Panc1 (cell line): ENCODE measurements around the gene ARID5A. TPM values are rescaled to one million over a fixed set of nuclear protein-coding genes. Genes with fewer than 3 reads are reported as not detected.

Source experiments
- ATAC-seq: fragments of 200-7000 bp; cut with Tn5 transposase; 2 replicates; pipeline ENCODE4 v1.9.1; 2020; ENCODE audit warnings: mild to moderate bottlenecking, moderate library complexity
- BruUV-seq: library from RNA; stranded (reverse); fragments of 400-500 nt; replicated peaks from 2 replicates; lab custom pipeline; 2021; lab: Mats Ljungman, UMichigan
- CTCF ChIA-PET: fragments of 300-600 bp; sonication (Branson Sonifier 250); formaldehyde crosslinking; loops from one replicate; lab custom pipeline; 2022; ENCODE audit warnings: antibody characterized with exemption; lab: Charles Lee
- POLR2A ChIA-PET: fragments of 300-600 bp; sonication (Branson Sonifier 250); formaldehyde crosslinking; loops from one replicate; lab custom pipeline; 2022; ENCODE audit warnings: antibody characterized with exemption; lab: Charles Lee
- DNase-seq: peaks from one replicate; pipeline ENCODE4 v3.0.0-alpha.2; 2010; ENCODE audit warnings: low read depth, low spot score
- H3K27ac ChIP-seq: 2 replicates; pipeline ENCODE4 v1.5.1; 2011; ENCODE audit warnings: mild to moderate bottlenecking, low read length, inconsistent platforms
- H3K27me3 ChIP-seq: fragments of 200-500 bp; sonication (Bioruptor generic); 2 replicates; pipeline ENCODE4 v1.6.0; 2014; ENCODE audit warnings: low read length, inconsistent platforms; ENCODE audit not compliant: control insufficient read depth, insufficient read depth
- H3K36me3 ChIP-seq: fragments of 200-500 bp; sonication (Bioruptor generic); 2 replicates; pipeline ENCODE4 v1.5.1; 2014; ENCODE audit warnings: inconsistent platforms, mild to moderate bottlenecking, low read length, moderate library complexity; ENCODE audit not compliant: control insufficient read depth, insufficient read depth
- H3K4me1 ChIP-seq: 2 replicates; pipeline ENCODE4 v1.5.1; 2011; ENCODE audit warnings: inconsistent platforms, mild to moderate bottlenecking, low read length, moderate library complexity; ENCODE audit not compliant: control insufficient read depth, insufficient read depth
- H3K4me3 ChIP-seq, 2 experiments: 2 replicates each; pipeline ENCODE4 v1.5.1; 2011 to 2012; ENCODE audit warnings: low read depth in 2 of 2, low read length in 2 of 2, mild to moderate bottlenecking in 2 of 2, inconsistent platforms in 1 of 2, moderate library complexity in 1 of 2
- H3K9me3 ChIP-seq: fragments of 200-500 bp; sonication (Bioruptor generic); 2 replicates; pipeline ENCODE4 v1.5.1; 2014; ENCODE audit warnings: low read depth, mild to moderate bottlenecking, inconsistent platforms, low read length, moderate library complexity; ENCODE audit not compliant: control insufficient read depth, insufficient read depth
- POLR2AphosphoS5 ChIP-seq: IDR thresholded peaks from 2 replicates; pipeline ENCODE4 v1.6.1; 2012; ENCODE audit warnings: mild to moderate bottlenecking, low read depth, low read length, moderate library complexity
- SIN3A ChIP-seq: IDR thresholded peaks from 2 replicates; pipeline ENCODE4 v1.6.1; 2012; ENCODE audit warnings: low read depth, mild to moderate bottlenecking, low read length, moderate library complexity, borderline replicate concordance; ENCODE audit not compliant: insufficient read depth
- TCF7L2 ChIP-seq: IDR thresholded peaks from 2 replicates; pipeline ENCODE4 v1.6.1; 2011; ENCODE audit warnings: mild to moderate bottlenecking, low read depth, low read length, inconsistent platforms
- in situ Hi-C: cut with HindIII; loops from 2 replicates; pipeline ENCODE4 v1.10.0; 2016; ENCODE audit warnings: low sequenced_read_pairs, low pct_unique_long_range_greater_than_20kb
- intact Hi-C: fragments of 100-400 bp; cut with micrococcal nuclease; formaldehyde crosslinking; loops from one replicate; pipeline ENCODE4 v1.10.0; 2022; ENCODE audit not compliant: unreplicated experiment
- total RNA-seq: library from RNA; stranded (reverse); gene quantifications from one replicate; pipeline ENCODE4 v1.2.1, GENCODE V29; 2021; ENCODE audit not compliant: unreplicated experiment
- TF ChIP-seq, protein P1 (sequence below): fragments of 450-650 bp; IDR thresholded peaks from 2 replicates; pipeline ENCODE4 v1.5.1; 2017; ENCODE audit warnings: mild to moderate bottlenecking
- TF ChIP-seq, protein P2 (sequence below), 2 experiments: IDR thresholded peaks; 2 replicates each; pipeline ENCODE4 v1.6.1; 2011 to 2012; ENCODE audit warnings: low read depth in 2 of 2, control low read depth in 1 of 2, low read length in 1 of 2, mild to moderate bottlenecking in 1 of 2, moderate library complexity in 1 of 2; ENCODE audit not compliant: insufficient read depth in 1 of 2

Gene ARID5A
- total RNA-seq, 1 experiment from 2014 or later = 19.3 TPM

DNA sequence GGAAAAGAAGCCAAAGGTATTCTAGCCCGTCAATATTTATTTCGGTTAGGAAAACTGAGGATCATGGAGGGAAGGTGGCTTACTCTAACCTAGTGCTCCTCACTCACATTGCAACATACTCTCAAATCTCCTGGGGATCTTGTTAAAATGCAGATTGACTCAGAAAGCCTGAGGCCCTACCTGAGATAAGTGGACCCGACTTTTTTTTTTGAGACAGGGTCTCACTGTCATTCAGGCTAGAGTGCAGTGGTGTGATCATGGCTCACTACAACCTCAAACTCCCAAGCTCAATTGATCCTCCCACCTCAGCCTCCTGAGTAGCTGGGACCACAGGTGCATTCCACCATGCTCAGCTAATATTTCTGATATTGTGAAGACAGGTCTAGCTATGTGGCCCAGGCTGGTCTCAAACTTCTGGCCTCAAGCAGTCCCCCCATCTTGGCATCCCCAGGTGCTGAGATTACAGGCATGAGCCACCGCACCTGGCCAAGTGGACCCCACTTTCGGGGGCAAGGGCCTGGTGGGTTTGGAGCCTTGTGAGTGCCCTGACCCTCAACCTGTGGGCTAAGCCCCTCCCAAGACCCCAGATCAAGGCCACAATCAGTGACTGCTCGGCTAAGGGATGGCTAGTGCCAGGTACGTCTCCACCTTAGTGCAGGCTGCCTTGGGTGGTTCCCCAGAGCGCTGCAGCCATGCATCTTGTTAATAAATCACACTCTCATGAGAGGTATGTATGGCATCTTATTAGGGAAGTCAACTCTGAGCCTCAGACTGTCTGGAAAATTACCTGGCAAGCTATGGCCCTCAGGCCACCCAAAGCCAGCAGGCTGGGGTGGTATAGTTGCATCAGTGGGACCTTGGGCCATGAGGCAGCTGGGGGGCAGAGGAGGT lies 30.3 kb upstream of the ARID5A start:
- H3K36me3 ChIP-seq = no peaks in the 10 kb centered on the region
- H3K9me3 ChIP-seq = no peaks in the 10 kb centered on the region
- intact Hi-C loops = loop anchor here (10.0 kb wide), 1 partner anchor 141 kb away; no protein-coding TSS in a partner anchor
- CTCF ChIA-PET = interaction anchor here (0.9 kb wide), 1 partner anchor 95 kb away, joined by 3 read pairs; no protein-coding TSS in a partner anchor
- TF ChIP-seq SIN3A = no peak
- TF ChIP-seq POLR2AphosphoS5 = no peak
- TF ChIP-seq, protein P1, sequence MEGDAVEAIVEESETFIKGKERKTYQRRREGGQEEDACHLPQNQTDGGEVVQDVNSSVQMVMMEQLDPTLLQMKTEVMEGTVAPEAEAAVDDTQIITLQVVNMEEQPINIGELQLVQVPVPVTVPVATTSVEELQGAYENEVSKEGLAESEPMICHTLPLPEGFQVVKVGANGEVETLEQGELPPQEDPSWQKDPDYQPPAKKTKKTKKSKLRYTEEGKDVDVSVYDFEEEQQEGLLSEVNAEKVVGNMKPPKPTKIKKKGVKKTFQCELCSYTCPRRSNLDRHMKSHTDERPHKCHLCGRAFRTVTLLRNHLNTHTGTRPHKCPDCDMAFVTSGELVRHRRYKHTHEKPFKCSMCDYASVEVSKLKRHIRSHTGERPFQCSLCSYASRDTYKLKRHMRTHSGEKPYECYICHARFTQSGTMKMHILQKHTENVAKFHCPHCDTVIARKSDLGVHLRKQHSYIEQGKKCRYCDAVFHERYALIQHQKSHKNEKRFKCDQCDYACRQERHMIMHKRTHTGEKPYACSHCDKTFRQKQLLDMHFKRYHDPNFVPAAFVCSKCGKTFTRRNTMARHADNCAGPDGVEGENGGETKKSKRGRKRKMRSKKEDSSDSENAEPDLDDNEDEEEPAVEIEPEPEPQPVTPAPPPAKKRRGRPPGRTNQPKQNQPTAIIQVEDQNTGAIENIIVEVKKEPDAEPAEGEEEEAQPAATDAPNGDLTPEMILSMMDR = no peak
- TF ChIP-seq, protein P2, sequence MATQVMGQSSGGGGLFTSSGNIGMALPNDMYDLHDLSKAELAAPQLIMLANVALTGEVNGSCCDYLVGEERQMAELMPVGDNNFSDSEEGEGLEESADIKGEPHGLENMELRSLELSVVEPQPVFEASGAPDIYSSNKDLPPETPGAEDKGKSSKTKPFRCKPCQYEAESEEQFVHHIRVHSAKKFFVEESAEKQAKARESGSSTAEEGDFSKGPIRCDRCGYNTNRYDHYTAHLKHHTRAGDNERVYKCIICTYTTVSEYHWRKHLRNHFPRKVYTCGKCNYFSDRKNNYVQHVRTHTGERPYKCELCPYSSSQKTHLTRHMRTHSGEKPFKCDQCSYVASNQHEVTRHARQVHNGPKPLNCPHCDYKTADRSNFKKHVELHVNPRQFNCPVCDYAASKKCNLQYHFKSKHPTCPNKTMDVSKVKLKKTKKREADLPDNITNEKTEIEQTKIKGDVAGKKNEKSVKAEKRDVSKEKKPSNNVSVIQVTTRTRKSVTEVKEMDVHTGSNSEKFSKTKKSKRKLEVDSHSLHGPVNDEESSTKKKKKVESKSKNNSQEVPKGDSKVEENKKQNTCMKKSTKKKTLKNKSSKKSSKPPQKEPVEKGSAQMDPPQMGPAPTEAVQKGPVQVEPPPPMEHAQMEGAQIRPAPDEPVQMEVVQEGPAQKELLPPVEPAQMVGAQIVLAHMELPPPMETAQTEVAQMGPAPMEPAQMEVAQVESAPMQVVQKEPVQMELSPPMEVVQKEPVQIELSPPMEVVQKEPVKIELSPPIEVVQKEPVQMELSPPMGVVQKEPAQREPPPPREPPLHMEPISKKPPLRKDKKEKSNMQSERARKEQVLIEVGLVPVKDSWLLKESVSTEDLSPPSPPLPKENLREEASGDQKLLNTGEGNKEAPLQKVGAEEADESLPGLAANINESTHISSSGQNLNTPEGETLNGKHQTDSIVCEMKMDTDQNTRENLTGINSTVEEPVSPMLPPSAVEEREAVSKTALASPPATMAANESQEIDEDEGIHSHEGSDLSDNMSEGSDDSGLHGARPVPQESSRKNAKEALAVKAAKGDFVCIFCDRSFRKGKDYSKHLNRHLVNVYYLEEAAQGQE (IDR thresholded peaks at IDR 0.05; ENCODE audit: insufficient read depth in 1 of 2, low read depth in 2 of 2, low read length in 1 of 2) = no peak
- TF ChIP-seq TCF7L2 = no peak
- H3K4me1 ChIP-seq = peaks cover 66% of the 10 kb centered on the region
- no peak overlapping the region for H3K4me3 ChIP-seq
- H3K27ac ChIP-seq = peak overlapping the region; percentile 82
- in situ Hi-C loops = no loop called here
- ATAC-seq (no peak), DNase-seq (no peak)
- no TSS peak for BruUV-seq
- no peaks in the 10 kb centered on the region for H3K27me3 ChIP-seq
- POLR2A ChIA-PET = no interaction called here

DNA sequence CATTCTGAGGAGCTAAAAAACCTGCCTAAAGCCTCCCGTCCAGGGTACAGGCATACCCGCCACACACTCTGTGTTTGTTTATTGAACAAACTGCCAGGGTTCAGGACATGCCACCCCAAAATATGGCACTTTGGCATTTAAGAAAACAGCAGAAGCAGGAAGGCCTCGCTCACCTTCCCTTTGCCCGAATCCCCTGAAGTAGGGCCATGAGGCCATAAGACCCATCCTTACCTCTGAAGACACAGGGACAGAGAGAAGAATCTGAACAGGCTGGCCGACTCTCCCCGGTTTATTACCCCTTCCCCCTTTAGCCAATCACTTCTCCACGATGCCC lies 29.7 kb upstream of the ARID5A start:
- H3K9me3 ChIP-seq = no peaks in the 10 kb centered on the region
- ChIA-PET CTCF (interaction anchor here (0.6 kb wide), 1 partner anchor 35 kb away, joined by 4 read pairs; no protein-coding TSS in a partner anchor), POLR2A (no interaction called here)
- in situ Hi-C loops (no loop called here), intact Hi-C loops (loop anchor here (10.0 kb wide), 1 partner anchor 142 kb away; no protein-coding TSS in a partner anchor)
- DNase-seq = no peak
- no peak overlapping the region for H3K4me3 ChIP-seq
- no peaks in the 10 kb centered on the region for H3K36me3 ChIP-seq
- TF ChIP-seq, protein P2 (IDR thresholded peaks at IDR 0.05; ENCODE audit: insufficient read depth in 1 of 2, low read depth in 2 of 2, low read length in 1 of 2) = no peak
- no TSS peak for BruUV-seq
- no peaks in the 10 kb centered on the region for H3K27me3 ChIP-seq
- H3K4me1 ChIP-seq = peaks cover 60% of the 10 kb centered on the region
- ATAC-seq = no peak
- H3K27ac ChIP-seq = peak overlapping the region; percentile 82
